HG02885 (cell line): ENCODE results near the gene DDX31.
"Not testable (repeated sequence)": the region's sequence is repeated elsewhere in the genome, so short reads cannot be mapped to it uniquely, and the experiment has no call there.

Source experiments
- ATAC-seq: cut with Tn5 transposase; IDR thresholded peaks from one replicate; pipeline ENCODE4 v1.9.1; 2021; ENCODE audit warnings: mild to moderate bottlenecking; ENCODE audit not compliant: unreplicated experiment, poor library complexity

The DDX31 gene

DNA sequence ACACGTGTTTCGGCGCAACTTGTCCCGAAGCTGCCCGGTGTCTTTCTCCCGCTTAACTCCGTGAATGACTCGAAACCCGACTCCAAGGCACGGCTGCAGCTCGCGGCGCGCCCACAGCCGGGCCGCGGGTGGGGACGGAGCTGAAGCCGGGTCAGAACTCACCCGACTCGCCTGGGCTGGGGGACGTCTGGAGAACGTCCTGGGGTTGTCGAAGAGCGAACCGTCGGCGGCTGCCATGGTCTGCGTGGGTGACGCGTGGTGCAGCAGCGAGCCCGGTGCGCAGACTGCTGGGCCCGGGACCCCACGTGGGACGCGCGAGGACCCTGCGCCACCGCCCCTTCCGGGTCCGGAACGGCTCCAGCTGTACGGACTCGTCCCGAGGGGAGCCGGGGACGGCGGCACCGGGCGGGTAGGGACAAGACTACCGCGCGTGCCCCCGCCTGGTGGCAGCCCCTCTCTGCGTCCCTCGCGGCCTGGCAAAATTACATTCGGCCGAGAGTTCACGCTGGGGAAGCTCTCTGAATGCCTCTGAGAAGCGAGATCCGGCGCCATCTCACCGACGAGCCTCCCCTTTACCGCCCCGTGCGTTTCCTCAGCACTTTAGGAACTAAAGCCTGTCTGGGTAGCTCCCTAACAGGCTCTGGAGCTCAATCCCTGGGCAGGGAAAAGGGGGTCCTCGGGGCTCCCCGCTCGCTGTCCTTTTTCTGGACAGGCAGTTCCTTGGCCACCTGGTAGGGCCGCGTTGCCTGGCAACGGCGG lies at the start of gene DDX31:
Gene DDX31 (minus strand): TSS at position 286 of the 759 bp plus-strand sequence. CDS start 49 bp downstream, at position 237.
- peak; percentile 72 for ATAC-seq

DNA sequence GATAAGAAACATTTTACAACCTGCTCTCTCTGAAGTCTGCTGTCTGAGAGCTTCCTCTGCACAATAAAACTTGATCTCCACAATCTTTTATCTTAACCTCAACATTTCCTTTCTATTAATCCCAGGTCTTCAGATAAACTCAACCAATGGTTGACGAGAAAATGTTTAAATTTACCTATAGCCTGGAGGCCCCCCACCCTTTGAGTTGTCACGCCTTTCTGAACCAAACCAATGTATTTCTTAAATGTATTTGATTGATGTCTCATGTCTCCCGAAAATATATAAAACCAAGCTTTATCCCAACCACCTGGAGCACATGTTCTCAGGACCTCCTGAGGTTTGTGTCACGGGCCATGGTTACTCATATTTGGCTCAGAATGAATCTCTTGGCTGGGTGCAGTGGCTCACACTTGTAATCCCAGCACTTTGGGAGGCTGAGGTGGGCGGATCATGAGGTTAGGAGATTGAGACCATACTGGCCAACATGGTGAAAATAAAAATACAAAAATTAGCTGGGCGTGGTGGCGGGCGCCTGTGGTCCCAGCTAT lies 48.7 kb upstream of the DDX31 start:
- ATAC-seq, result not testable (repeated sequence)

DNA sequence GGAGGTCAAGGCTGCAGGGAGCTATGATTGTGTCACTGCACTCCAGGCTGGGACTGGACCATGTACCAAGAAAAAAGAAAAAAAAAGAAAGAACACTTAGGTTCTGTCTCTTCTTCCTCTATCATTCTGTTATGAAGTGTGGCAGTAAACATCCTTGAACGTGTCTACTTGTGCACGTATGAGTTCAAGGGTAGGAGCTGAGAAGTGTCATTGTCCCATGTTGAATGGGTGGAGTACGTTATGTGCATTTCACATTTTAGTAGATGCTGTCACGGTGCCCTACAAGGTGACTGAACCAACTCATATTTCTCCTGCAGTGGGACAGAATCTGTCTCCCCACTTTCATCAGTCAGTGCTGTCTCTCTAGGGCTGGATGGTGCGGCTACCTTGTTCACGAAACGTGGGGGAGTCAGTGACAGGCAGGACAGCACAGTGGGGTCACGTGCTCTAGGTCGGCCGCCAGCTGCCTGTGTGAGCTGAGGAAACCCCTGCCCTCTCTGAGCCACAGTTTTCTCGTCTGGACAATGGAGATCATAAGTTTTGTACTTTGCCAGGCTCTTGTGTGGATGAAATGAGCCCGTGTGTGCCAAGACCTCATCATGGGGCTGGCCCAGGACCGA lies 47.7 kb upstream of the DDX31 start:
- no peak for ATAC-seq

DNA sequence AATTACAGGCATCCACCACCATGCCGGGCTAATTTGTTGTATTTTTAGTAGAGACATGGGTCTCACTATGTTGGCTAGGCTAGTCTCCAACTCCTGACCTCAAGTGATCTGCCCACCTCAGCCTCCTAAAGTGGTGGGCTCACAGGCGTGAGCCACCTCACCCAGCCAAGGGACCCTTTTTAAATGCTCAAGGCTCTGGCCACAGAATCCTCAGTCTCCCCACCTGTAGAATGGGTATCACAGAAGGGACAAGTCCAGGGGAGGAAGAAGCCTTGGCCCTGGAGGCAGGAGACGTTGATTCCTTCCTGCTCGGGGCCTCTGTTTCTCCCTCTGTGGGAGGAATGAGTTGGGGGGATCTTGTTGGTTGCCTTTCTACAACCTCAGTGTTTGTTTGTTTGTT lies 46.2 kb upstream of the DDX31 start:
- ATAC-seq, result no peak

DNA sequence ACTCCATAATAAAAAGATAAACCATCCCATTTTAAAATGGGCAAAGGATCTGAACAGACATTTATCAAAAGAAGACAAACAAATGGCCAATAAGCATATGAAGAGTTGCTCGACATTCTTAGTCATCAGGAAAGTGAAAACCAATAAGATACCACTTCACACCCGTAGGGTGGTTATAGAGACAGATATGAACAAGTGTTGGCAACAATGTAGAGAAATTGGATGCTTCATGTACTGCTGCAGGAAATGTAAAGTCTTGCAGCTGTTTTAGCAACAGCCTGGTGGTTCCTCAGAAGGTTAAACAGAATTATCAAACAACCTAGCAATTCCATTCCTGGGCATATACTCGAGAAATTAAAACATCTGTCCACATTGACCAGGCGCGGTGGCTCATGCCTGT lies 43.0 kb upstream of the DDX31 start:
- no peak for ATAC-seq

DNA sequence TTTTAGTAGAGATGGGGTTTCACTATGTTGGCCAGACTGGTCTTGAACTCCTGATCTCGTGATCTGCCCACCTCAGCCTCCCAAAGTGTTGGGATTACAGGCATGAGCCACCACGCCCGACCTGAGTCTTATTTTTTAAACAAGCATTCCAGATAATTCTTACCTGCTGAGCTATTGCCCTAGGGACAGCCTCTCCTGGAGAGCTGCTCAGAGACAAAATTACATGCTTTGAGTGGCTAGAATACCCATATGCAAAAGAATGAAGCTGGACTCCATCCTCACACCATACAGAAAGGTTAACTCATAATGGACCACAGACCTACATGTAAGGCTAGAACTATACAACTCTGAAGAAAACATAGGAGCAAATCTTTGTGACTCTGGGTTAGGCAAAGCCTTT lies 42.1 kb upstream of the DDX31 start:
- ATAC-seq, result no peak

DNA sequence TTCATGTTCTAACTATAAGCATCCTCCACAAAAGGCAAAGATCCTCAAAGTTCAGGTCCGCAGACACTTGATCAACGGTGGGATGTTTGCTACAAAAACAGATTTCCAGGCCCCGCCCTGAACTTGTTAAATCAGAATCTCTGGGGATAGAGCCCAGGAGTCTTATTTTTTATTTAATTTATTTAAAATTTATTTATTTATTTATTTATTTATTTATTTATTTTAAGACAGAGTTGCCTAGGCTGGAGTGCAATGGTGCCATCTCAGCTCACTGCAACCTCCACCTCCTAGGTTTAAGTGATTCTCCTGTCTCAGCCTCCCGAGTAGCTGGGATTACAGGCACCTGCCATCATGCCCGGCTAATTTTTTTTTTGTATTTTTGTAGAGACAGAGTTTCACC lies 41.4 kb upstream of the DDX31 start:
- ATAC-seq, result not testable (repeated sequence)

DNA sequence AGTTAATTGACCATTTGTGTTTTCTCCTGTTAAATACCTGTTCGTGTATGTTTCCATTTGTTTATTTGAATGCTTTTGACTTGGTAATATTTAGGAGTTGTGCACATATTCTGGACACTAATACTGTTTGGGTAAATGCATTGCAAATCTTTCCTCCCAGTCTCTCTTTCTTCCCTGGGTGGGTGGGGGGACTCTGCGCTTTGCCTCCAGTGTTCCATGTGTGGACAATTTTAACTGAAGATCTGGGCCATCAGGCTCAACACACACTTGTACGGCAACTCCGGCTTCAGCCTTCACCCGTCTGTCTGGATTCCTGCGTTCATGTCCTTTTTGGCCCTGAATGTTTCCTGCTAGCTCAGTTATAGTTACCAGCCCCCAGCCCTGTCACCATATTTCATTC lies 40.5 kb upstream of the DDX31 start:
- ATAC-seq, result no peak

DNA sequence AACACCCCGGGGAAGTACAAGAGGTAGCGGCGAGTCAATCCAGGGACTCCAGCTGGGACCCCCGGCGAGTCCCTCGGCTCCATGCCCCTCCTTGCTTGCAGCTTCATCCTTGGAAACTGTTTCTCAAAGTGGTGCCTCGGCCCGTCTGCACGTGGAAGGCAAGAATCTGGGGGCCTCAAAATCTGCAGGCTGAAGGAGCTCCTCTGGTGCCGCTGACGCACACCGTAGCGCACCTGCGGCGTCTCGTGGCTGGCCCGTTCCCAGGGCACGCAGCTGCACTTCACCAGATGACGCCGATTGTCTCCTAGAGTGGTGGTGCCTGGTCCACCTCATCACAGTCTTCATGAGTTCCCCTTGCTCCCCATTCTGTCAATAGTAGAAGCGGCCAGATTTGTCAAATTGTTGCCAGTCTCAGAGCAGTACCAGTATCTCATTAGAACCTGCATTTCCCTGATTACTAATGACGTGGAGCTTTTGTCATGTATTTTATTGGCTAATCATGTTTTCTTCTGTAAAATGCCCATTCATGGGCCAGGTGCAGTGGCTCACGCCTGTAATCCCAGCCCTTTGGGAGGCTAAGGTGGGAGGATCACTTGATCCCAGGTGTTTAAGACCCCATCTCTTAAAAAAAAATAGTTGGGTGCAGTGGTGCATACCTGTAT lies 39.1 kb upstream of the DDX31 start:
- no peak for ATAC-seq

DNA sequence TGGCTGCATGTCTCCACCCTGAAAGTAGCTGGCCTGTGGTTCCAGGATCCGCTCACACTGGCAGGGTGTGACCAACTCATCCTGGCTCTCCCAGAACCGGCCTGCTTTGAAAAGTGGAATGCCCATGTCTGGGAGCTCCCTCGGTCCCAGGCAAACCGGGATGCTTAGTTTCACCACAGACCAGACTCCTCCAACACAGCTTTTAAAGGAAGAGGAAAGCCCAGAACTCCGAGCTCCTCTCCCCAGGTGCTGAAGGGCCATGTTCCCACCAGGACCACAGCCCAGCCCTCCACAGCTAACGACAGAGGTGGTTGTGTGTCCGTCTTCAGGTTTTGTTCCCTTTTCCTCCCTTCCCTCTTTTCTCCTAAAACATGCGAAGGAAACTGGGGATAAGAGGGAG lies 38.5 kb upstream of the DDX31 start:
- no peak for ATAC-seq

DNA sequence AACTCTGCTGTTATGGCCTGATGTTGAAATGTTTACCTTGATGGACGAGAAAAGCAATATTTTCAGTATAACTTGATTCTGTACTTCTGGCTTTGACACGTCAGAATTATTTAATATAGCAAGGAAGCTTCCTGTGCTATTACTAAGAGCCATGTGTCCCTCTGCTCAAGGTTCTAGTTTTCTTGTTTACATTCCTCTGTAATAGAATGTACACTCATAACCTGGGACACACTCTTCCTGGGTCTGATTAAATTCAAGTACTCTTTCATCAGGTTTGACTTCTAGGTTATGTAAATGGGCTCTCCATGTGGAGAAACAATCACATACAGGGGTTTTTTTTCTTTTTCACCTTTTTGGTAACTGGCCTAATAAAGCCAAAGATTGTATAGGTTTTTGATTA lies 33.6 kb upstream of the DDX31 start:
- ATAC-seq, result no peak

DNA sequence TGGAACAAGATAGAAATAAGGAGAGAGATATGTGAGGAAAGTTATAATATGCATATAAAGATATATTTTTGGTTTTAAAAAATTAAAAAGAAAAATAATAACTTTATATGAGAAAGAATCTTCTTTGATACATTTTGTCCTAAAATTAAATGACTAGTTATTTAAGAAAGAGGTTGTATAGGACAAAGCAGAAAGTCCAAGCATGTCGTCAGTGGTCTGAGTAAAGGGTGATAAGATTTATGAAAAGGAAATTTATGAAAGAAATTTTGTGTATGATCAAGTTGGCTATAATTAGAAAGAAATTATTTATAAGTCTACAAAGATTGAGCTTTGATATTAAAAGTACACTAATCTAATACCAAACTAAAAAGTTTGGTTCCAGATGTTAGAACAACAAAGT lies 32.5 kb upstream of the DDX31 start:
- no peak for ATAC-seq

DNA sequence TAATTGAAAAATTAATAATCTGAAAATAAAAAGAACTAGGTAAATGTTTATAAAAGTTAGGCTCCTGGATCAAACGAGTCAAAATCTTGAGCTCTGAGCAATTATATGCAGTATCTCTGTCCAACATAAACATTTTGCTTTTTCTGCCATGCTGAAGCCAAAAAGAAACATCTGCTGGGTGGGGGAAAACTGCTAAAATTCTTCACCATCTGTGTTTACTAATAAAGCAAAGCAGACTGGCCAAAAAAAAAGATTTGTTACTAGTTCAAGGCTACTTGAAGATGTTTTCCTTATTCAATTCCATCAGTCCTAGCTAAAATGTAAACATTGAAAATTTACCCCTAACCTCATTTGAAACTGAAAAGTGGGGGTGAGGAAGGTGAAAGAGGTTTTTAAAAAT lies 30.2 kb upstream of the DDX31 start:
- no peak for ATAC-seq

DNA sequence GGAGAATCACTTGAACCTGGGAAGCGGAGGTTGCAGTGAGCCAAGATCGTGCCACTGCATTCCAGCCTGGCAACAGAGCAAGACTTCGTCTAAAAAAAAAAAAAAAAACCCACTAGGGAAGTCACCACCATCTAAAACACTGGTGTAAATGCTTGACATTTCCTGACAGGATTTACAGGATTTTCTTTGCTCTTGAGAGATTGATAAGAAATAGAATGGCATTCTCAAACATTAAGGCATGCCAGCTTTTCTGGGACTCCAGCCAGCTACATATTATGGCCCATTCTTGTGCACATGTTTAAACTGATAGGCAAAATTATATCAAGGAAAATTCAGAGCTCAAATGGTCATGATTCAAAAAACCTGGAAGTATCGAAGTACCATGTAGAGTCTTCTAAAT lies 29.2 kb upstream of the DDX31 start:
- ATAC-seq, result no peak

DNA sequence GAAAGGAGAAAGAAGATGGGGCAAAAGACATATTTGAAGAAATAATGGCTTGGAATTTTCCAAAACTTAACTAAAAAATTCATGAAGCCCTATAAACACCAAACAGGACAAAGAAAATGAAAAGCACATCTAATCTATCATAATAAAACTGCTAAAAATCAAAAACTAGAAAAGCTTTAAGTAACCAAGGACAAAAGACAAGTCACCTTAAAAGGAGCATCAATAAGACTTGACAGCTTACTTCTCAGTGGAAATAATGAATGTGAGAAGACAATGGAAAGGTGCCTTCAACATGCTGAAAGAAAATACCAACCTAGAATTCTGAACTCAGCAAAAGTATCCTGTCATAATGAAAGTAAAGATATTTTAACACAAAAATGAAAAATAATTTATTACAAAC lies 27.4 kb upstream of the DDX31 start:
- no peak for ATAC-seq

DNA sequence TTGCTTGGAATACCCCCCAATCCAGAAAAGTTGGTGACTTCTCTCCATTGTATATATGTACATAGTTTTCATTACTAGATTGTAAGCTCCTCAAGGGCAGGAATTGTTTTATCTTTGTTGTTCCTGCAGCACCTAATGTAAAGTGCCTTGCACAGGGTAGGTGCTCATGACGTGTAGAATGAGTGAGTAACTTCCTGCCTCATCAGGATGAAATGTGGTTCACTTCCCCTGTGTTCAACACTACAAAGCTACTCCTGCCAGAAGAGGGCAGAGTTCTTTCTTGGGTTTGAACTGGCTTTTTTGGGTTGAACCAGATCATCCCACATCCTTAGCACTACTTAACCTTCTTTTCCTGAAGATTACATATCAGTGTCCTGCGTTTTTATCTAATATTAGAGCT lies 24.4 kb upstream of the DDX31 start:
- no peak for ATAC-seq

DNA sequence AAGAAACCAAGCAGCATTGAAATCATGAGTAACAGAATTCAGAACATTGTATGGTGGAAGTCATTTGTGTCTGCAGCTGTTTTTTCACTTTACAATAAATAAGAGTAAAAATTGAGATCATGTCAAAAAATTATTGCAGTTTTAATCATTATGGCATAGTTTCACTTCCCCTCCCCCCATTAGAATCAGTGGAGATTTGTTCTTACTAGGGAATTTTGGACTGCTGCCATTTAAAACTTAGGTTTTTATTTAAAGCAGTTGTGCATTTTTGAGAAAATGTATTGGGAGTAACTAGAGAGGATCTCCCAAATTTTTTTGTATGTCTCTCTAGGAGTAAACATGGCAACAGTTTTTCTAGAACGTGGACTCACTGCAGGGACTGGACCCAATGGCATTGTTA lies 20.9 kb upstream of the DDX31 start:
- no peak for ATAC-seq

DNA sequence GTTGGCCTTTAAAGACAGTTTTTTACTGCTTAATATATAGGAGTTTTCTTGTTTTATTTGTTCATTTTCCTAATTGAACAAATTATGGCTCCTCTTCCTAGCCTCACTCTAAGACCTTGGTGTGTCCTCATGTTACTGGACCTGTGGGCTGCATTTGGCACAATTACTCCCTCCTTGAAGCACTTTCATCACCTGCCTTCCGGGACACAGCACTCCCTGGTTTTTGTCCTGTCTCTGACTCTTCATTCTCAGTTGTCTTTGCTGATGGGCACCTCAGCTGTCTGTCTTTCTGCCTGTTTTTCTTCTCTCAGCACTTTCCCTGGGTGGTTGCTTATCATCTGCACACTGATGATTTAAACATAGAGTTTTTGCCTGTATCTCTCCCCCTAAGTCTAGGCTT lies 14.1 kb upstream of the DDX31 start:
- no peak for ATAC-seq

DNA sequence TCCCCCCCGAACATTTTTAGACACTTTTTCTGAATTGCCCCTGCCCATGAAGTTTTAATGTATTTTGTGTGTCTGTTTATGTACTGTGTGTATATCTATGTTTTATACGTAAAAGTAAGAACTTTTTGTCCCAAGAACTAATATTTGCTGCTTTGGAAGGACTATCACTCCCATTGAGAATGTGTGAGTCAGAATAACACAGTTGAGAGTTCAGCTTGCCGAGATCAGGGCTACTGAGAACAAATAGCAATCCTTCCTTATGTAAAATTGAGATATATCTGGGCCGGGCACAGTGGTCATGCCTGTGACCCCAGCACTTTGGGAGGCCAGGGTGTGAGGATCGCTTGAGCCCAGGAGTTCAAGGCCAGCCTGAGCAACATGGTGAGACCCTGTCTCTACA lies 11.8 kb upstream of the DDX31 start:
- ATAC-seq, result no peak

DNA sequence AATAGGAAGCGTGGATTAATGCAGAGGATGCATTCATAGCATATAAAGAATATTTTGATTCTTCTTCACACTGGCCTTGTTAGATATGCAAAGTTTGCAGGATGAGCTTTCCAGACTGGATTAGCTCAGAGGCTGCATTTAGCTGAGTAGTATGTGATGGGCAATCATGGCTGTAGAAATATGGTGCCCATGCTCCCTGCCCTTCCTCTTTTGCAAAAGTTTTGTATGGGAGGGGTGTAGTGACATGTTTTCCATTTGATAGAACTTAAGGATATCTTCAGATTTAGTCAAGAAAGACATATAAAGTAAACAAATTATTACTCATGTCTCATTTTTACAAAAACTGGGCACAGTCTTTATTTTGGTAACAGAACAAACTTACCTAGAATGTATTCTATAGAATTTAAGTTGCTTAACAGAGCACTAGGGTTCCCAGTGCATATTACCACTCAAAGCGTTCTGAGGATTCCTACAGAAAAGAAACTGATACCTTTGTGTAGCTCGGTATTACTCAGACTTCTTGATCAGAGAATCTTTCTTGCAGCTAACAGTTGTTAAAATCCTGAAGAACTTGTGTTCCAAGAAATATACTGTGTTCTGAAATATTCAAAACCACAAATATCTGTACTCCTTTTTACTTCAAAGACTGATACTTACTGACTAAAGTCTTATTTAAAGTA lies 10.3 kb upstream of the DDX31 start:
- no peak for ATAC-seq

DNA sequence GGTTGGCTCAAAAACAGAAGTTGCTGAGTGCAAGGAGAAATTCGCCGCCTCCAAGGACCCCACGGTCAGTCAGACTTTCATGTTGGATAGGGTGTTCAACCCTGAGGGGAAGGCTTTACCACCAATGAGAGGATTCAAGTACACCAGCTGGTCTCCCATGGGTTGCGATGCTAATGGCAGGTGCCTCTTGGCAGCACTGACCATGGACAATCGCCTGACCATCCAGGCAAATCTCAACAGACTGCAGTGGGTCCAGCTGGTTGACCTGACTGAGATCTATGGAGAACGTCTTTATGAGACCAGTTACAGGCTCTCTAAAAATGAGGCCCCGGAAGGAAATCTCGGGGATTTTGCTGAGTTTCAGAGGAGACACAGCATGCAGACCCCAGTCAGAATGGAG lies 8.2 kb upstream of the DDX31 start:
- no peak for ATAC-seq
